Activated naive CD8-positive, alpha-beta T cell treated with anti-CD3 and anti-CD28 coated beads for 36 hours (primary cell): Measurements from ENCODE around the gene GRIA1. TPM values are rescaled to one million over a fixed set of nuclear protein-coding genes. Genes with fewer than 3 reads are reported as not detected.

Experiments
- DNase-seq: peaks from one replicate; pipeline ENCODE4 v3.0.0; 2021
- H3K27ac Mint-ChIP-seq: one replicate; pipeline ENCODE4 v1.8.0; 2022; ENCODE audit warnings: mild to moderate bottlenecking, moderate library complexity, mixed read lengths
- H3K27me3 Mint-ChIP-seq: one replicate; pipeline ENCODE4 v1.8.0; 2022; ENCODE audit warnings: mild to moderate bottlenecking, mixed read lengths
- H3K36me3 Mint-ChIP-seq: one replicate; pipeline ENCODE4 v1.8.0; 2021; ENCODE audit warnings: mild to moderate bottlenecking, mixed read lengths
- H3K4me1 Mint-ChIP-seq: one replicate; pipeline ENCODE4 v1.8.0; 2021; ENCODE audit warnings: mixed read lengths
- H3K4me3 Mint-ChIP-seq: one replicate; pipeline ENCODE4 v1.8.0; 2022; ENCODE audit warnings: mild to moderate bottlenecking, moderate library complexity, mixed read lengths
- H3K9me3 Mint-ChIP-seq: one replicate; pipeline ENCODE4 v1.8.0; 2022; ENCODE audit warnings: mixed read lengths
- total RNA-seq, 2 experiments: library from RNA; stranded (reverse); gene quantifications; one replicate each; pipeline ENCODE4 v1.2.3, GENCODE V29; 2021

Gene GRIA1
- total RNA-seq, 2 experiments from 2014 or later, result not detected

- Mint-ChIP-seq H3K4me3 (no peak overlapping the region), H3K27ac (no peak overlapping the region), H3K27me3 (no peaks in the 10 kb centered on the region), H3K9me3 (no peaks in the 10 kb centered on the region), H3K36me3 (no peaks in the 10 kb centered on the region), H3K4me1 (peaks cover 4% of the 10 kb centered on the region)
- DNase-seq, result no peak
These were observed 62.4 kb downstream of the GRIA1 start for GRCh38 chr5:153552886-153553285.

GRCh38 chr5:153555420-153556114 lies 65.1 kb downstream of the GRIA1 start:
- Mint-ChIP-seq H3K9me3 (no peaks in the 10 kb centered on the region), H3K27ac (no peak overlapping the region), H3K4me3 (no peak overlapping the region), H3K4me1 (peaks cover 4% of the 10 kb centered on the region), H3K36me3 (no peaks in the 10 kb centered on the region), H3K27me3 (no peaks in the 10 kb centered on the region)
- DNase-seq, result no peak

- no peak for DNase-seq
- Mint-ChIP-seq H3K9me3 (no peaks in the 10 kb centered on the region), H3K4me1 (peaks cover 4% of the 10 kb centered on the region), H3K4me3 (no peak overlapping the region), H3K27me3 (no peaks in the 10 kb centered on the region), H3K27ac (no peak overlapping the region), H3K36me3 (no peaks in the 10 kb centered on the region)
These were observed 68.5 kb downstream of the GRIA1 start for GRCh38 chr5:153558957-153559356.

- Mint-ChIP-seq H3K27me3 (no peaks in the 10 kb centered on the region), H3K4me3 (no peak overlapping the region), H3K4me1 (peaks cover 4% of the 10 kb centered on the region), H3K27ac (no peak overlapping the region), H3K36me3 (no peaks in the 10 kb centered on the region), H3K9me3 (no peaks in the 10 kb centered on the region)
- DNase-seq, result no peak
These were observed 69.5 kb downstream of the GRIA1 start for GRCh38 chr5:153559926-153560325.

- no peaks in the 10 kb centered on the region for H3K36me3 Mint-ChIP-seq
- H3K9me3 Mint-ChIP-seq, result no peaks in the 10 kb centered on the region
- H3K4me3 Mint-ChIP-seq, result no peak overlapping the region
- no peaks in the 10 kb centered on the region for H3K27me3 Mint-ChIP-seq
- H3K27ac Mint-ChIP-seq, result no peak overlapping the region
- H3K4me1 Mint-ChIP-seq, result no peaks in the 10 kb centered on the region
- no peak for DNase-seq
These were observed 71.7 kb downstream of the GRIA1 start for GRCh38 chr5:153562189-153562588.

- no peaks in the 10 kb centered on the region for H3K27me3 Mint-ChIP-seq
- H3K27ac Mint-ChIP-seq, result no peak overlapping the region
- DNase-seq, result no peak
- no peaks in the 10 kb centered on the region for H3K36me3 Mint-ChIP-seq
- no peaks in the 10 kb centered on the region for H3K9me3 Mint-ChIP-seq
- H3K4me3 Mint-ChIP-seq, result no peak overlapping the region
- no peaks in the 10 kb centered on the region for H3K4me1 Mint-ChIP-seq
These were observed 75.4 kb downstream of the GRIA1 start for GRCh38 chr5:153565822-153566221.

- no peak for DNase-seq
- H3K27ac Mint-ChIP-seq, result no peak overlapping the region
- no peaks in the 10 kb centered on the region for H3K9me3 Mint-ChIP-seq
- H3K4me3 Mint-ChIP-seq, result no peak overlapping the region
- no peaks in the 10 kb centered on the region for H3K36me3 Mint-ChIP-seq
- no peaks in the 10 kb centered on the region for H3K27me3 Mint-ChIP-seq
- H3K4me1 Mint-ChIP-seq, result no peaks in the 10 kb centered on the region
These were observed 78.6 kb downstream of the GRIA1 start for GRCh38 chr5:153569036-153569435.

GRCh38 chr5:153571162-153571561 lies 80.7 kb downstream of the GRIA1 start:
- Mint-ChIP-seq H3K9me3 (no peaks in the 10 kb centered on the region), H3K4me1 (no peaks in the 10 kb centered on the region), H3K27me3 (no peaks in the 10 kb centered on the region), H3K4me3 (no peak overlapping the region), H3K36me3 (no peaks in the 10 kb centered on the region), H3K27ac (no peak overlapping the region)
- DNase-seq, result no peak

GRCh38 chr5:153572411-153573145 lies 82.1 kb downstream of the GRIA1 start:
- no peak for DNase-seq
- no peaks in the 10 kb centered on the region for H3K27me3 Mint-ChIP-seq
- no peak overlapping the region for H3K4me3 Mint-ChIP-seq
- no peak overlapping the region for H3K27ac Mint-ChIP-seq
- H3K36me3 Mint-ChIP-seq, result no peaks in the 10 kb centered on the region
- H3K4me1 Mint-ChIP-seq, result no peaks in the 10 kb centered on the region
- H3K9me3 Mint-ChIP-seq, result no peaks in the 10 kb centered on the region

- no peak for DNase-seq
- H3K36me3 Mint-ChIP-seq, result no peaks in the 10 kb centered on the region
- no peak overlapping the region for H3K27ac Mint-ChIP-seq
- no peaks in the 10 kb centered on the region for H3K4me1 Mint-ChIP-seq
- no peaks in the 10 kb centered on the region for H3K27me3 Mint-ChIP-seq
- no peaks in the 10 kb centered on the region for H3K9me3 Mint-ChIP-seq
- H3K4me3 Mint-ChIP-seq, result no peak overlapping the region
These were observed 83.0 kb downstream of the GRIA1 start for GRCh38 chr5:153573326-153574033.

- Mint-ChIP-seq H3K9me3 (no peaks in the 10 kb centered on the region), H3K27me3 (peaks cover 3% of the 10 kb centered on the region), H3K4me3 (no peak overlapping the region), H3K36me3 (no peaks in the 10 kb centered on the region), H3K27ac (no peak overlapping the region), H3K4me1 (no peaks in the 10 kb centered on the region)
- DNase-seq, result no peak
These were observed 93.9 kb downstream of the GRIA1 start for GRCh38 chr5:153584126-153584959.

GRCh38 chr5:153584960-153585359 lies 94.5 kb downstream of the GRIA1 start:
- Mint-ChIP-seq H3K4me3 (no peak overlapping the region), H3K4me1 (no peaks in the 10 kb centered on the region), H3K36me3 (no peaks in the 10 kb centered on the region), H3K27me3 (peaks cover 3% of the 10 kb centered on the region), H3K27ac (no peak overlapping the region), H3K9me3 (no peaks in the 10 kb centered on the region)
- no peak for DNase-seq

GRCh38 chr5:153585622-153586277 lies 95.3 kb downstream of the GRIA1 start:
- H3K4me3 Mint-ChIP-seq, result no peak overlapping the region
- H3K27ac Mint-ChIP-seq, result no peak overlapping the region
- peaks cover 3% of the 10 kb centered on the region for H3K27me3 Mint-ChIP-seq
- peaks cover under 1% of the 10 kb centered on the region for H3K9me3 Mint-ChIP-seq
- H3K4me1 Mint-ChIP-seq, result no peaks in the 10 kb centered on the region
- no peaks in the 10 kb centered on the region for H3K36me3 Mint-ChIP-seq
- no peak for DNase-seq

GRCh38 chr5:153592081-153592480 lies 101.6 kb downstream of the GRIA1 start:
- no peak for DNase-seq
- Mint-ChIP-seq H3K27me3 (no peaks in the 10 kb centered on the region), H3K4me3 (no peak overlapping the region), H3K36me3 (no peaks in the 10 kb centered on the region), H3K27ac (no peak overlapping the region), H3K9me3 (peaks cover 2% of the 10 kb centered on the region), H3K4me1 (no peaks in the 10 kb centered on the region)
